Umbilical cord (tissue), 2 donors: ENCODE measurements around the gene CACNG8. TPM values are rescaled to one million over a fixed set of nuclear protein-coding genes. Genes with fewer than 3 reads are reported as not detected.
"Not testable (repeated sequence)": the region's sequence is repeated elsewhere in the genome, so short reads cannot be mapped to it uniquely, and the experiment has no call there.

Source experiments
- DNase-seq: peaks from one replicate; pipeline ENCODE4 v3.0.0-alpha.2; 2015; ENCODE audit warnings: low spot score
- total RNA-seq: library from RNA; depleted of rRNA; stranded (reverse); fragments of >200 nt; gene quantifications from one replicate; pipeline ENCODE4 v1.2.3, GENCODE V29; 2014; ENCODE audit warnings: low replicate concordance; ENCODE audit not compliant: insufficient read depth

Gene CACNG8
- total RNA-seq, 1 donor from 2014 or later, result 0.24 TPM

GRCh38 chr19:54035215-54036178 lies 72.8 kb downstream of the CACNG8 start:
- no peak for DNase-seq

GRCh38 chr19:54036542-54036941 lies 73.8 kb downstream of the CACNG8 start:
- DNase-seq, result not testable (repeated sequence)

Other genes starting within 250 kb of the CACNG8 start
- gene NLRP12, start 138.6 kb upstream of the CACNG8 start, total RNA-seq, result 1.7 TPM
- gene MYADM, start 95.1 kb upstream of the CACNG8 start, total RNA-seq, result 30.3 TPM
- not detected for gene PRKCG, start 80.7 kb upstream of the CACNG8 start, total RNA-seq
- not detected for gene CACNG7, start 53.7 kb upstream of the CACNG8 start, total RNA-seq
- gene CACNG6, start 28.7 kb downstream of the CACNG8 start, total RNA-seq, result not detected
- gene VSTM1, start 101.0 kb downstream of the CACNG8 start, total RNA-seq, result not detected
- not detected for gene TARM1, start 118.4 kb downstream of the CACNG8 start, total RNA-seq
- 0.96 TPM for gene OSCAR, start 137.9 kb downstream of the CACNG8 start, total RNA-seq
- 4.3 TPM for gene NDUFA3, start 139.9 kb downstream of the CACNG8 start, total RNA-seq
- 18.8 TPM for gene TFPT, start 152.7 kb downstream of the CACNG8 start, total RNA-seq
- 21.2 TPM for gene PRPF31, start 152.8 kb downstream of the CACNG8 start, total RNA-seq
- 2.6 TPM for gene CNOT3, start 174.8 kb downstream of the CACNG8 start, total RNA-seq
- 6.3 TPM for gene LENG1, start 196.8 kb downstream of the CACNG8 start, total RNA-seq
- gene TMC4, start 210.2 kb downstream of the CACNG8 start, total RNA-seq, result 2.6 TPM
- gene MBOAT7, start 226.6 kb downstream of the CACNG8 start, total RNA-seq, result 13.7 TPM
- 72.5 TPM for gene TSEN34, start 228.4 kb downstream of the CACNG8 start, total RNA-seq
- 1,474 TPM for gene RPS9, start 237.9 kb downstream of the CACNG8 start, total RNA-seq